Measurements from ENCODE around the gene WDR93. TPM values are rescaled to one million over a fixed set of nuclear protein-coding genes. Genes with fewer than 3 reads are reported as not detected.

Gene WDR93
- total and polyA plus RNA-seq, 2 of the 4 experiments (the other 2 are of a cell fraction): not detected

- in situ Hi-C loops (cut with MboI; ENCODE audit: low sequenced_read_pairs): no loop called here
- Histone ChIP-seq H4K20me1 (ENCODE audit: insufficient read depth, low read length) (no peaks in the 10 kb centered on the region), H3K18ac (ENCODE audit: low read depth, low read length) (no peak overlapping the region), H2AK5ac (ENCODE audit: low read depth, low read length) (no peak overlapping the region), H3K9me3 (ENCODE audit: control insufficient read depth, insufficient read depth, low read length) (peaks cover 5% of the 10 kb centered on the region; the same call in 1 of the 2 replicates), H3K23ac (ENCODE audit: low read depth, low read length) (no peak overlapping the region), H2BK20ac (ENCODE audit: low read depth, low read length) (no peak overlapping the region), H3K4me2 (ENCODE audit: low read depth, low read length) (no peak overlapping the region), H2BK15ac (ENCODE audit: low read depth, low read length) (no peak overlapping the region), H4K91ac (ENCODE audit: insufficient read depth, low read depth, low read length) (no peak overlapping the region), H3K79me1 (ENCODE audit: low read depth in 1 of 2, low read length in 2 of 2) (no peaks in the 10 kb centered on the region), H2AFZ (replicated peaks; ENCODE audit: low read length, poor library complexity) (no peak overlapping the region), H3K4me1 (ENCODE audit: control insufficient read depth, insufficient read depth, low read length) (no peaks in the 10 kb centered on the region), H2BK5ac (ENCODE audit: low read depth, low read length, poor library complexity, severe bottlenecking) (no peak overlapping the region), H3K14ac (replicated peaks; ENCODE audit: low read depth, low read length) (no peak overlapping the region), H3K27ac (ENCODE audit: insufficient read depth, low read length) (no peak overlapping the region), H3K56ac (ENCODE audit: extremely low read depth, insufficient read depth, low read length) (no peak overlapping the region), H4K8ac (ENCODE audit: low read depth in 2 of 2, low read length in 2 of 2) (no peak overlapping the region), H2AK9ac (replicated peaks; ENCODE audit: low read depth, low read length, poor library complexity) (no peak overlapping the region), H3K4me3 (ENCODE audit: insufficient read depth, low read depth, low read length) (no peak overlapping the region), H3K9me1 (ENCODE audit: insufficient read depth, low read length) (no peaks in the 10 kb centered on the region), H3K27me3 (ENCODE audit: control insufficient read depth, insufficient read depth, low read length) (peaks cover 24% of the 10 kb centered on the region), H3K9ac (ENCODE audit: low read depth, low read length) (no peak overlapping the region), H3K4ac (ENCODE audit: low read depth, low read length) (no peak overlapping the region), H2BK120ac (ENCODE audit: low read depth, low read length) (no peak overlapping the region), H3K36me3 (ENCODE audit: control insufficient read depth, insufficient read depth, low read length) (no peaks in the 10 kb centered on the region), H4K5ac (ENCODE audit: low read depth, low read length) (no peak overlapping the region)
- no CpG with 5 or more reads among the region's 2 CpGs for WGBS, 2 experiments (ENCODE audit: extremely low coverage in 2 of 2, insufficient read length in 1 of 2)
- TF ChIP-seq CEBPB (IDR thresholded peaks at IDR 0.05; ENCODE audit: low read depth, low read length): no peak
- TF ChIP-seq BHLHE40 (IDR thresholded peaks at IDR 0.05; ENCODE audit: low read depth, low read length): no peak
- no peak for TF ChIP-seq FOS (IDR thresholded peaks at IDR 0.05; ENCODE audit: low read depth, low read length)
- BruUV-seq (replicated peaks): no TSS peak
- CTCF ChIA-PET: no interaction called here
- dilution Hi-C loops (cut with HindIII; ENCODE audit: low sequenced_read_pairs, unreplicated experiment): no loop called here
- ATAC-seq (ENCODE audit: low read depth): no peak
- no peak for DNase-seq
- intact Hi-C loops (cut with micrococcal nuclease): loop anchor here (10.0 kb wide), 1 partner anchor 240 kb away; no protein-coding TSS in a partner anchor
- POLR2A ChIA-PET (ENCODE audit: unreplicated experiment): no interaction called here
These were observed 24.2 kb downstream of the WDR93 start for GRCh38 chr15:89714775-89715174.

Data from IMR-90 (cell line).